GM19043 (cell line): ENCODE results near the gene PHOX2A.

Experiments
- ATAC-seq: cut with Tn5 transposase; IDR thresholded peaks from one replicate; pipeline ENCODE4 v1.9.1; 2021; ENCODE audit warnings: low read depth; ENCODE audit not compliant: unreplicated experiment

Gene PHOX2A

GRCh38 chr11:72189455-72190250 is 54.3 kb downstream of the PHOX2A start:
- no peak for ATAC-seq
